ENCODE measurements around the gene GUCA2B. TPM values are rescaled to one million over a fixed set of nuclear protein-coding genes. Genes with fewer than 3 reads are reported as not detected.

Gene GUCA2B
- polyA plus RNA-seq, 3 donors: not detected

GRCh38 chr1:42179900-42180329 is 26.7 kb downstream of the GUCA2B start:
- H3K36me3 Mint-ChIP-seq: peaks cover 52 to 53% of the 10 kb centered on the region in 2 donors
- no peak overlapping the region for H3K9ac ChIP-seq (ENCODE audit: insufficient read depth, low read length, poor library complexity, severe bottlenecking)
- no peaks in the 10 kb centered on the region for H3K4me1 ChIP-seq (ENCODE audit: control insufficient read depth in 1 of 2, insufficient read depth in 2 of 2, low read length in 2 of 2)
- H3K27ac Mint-ChIP-seq: no peak overlapping the region
- peaks cover 3% of the 10 kb centered on the region for H3K4me1 Mint-ChIP-seq
- no peaks in the 10 kb centered on the region for H3K9me3 ChIP-seq (replicated peaks in 1 of 2; ENCODE audit: control insufficient read depth in 1 of 2, insufficient read depth in 1 of 2, low read length in 2 of 2)
- TF ChIP-seq CTCF (IDR thresholded peaks at IDR 0.05): no peak
- no peaks in the 10 kb centered on the region for H3K79me2 ChIP-seq (ENCODE audit: insufficient read depth, low read length)
- no peaks in the 10 kb centered on the region for H4K20me1 ChIP-seq (ENCODE audit: insufficient read depth, low read length)
- no peaks in the 10 kb centered on the region for H3K27me3 ChIP-seq (ENCODE audit: control insufficient read depth in 2 of 2, insufficient read depth in 2 of 2, low read length in 2 of 2)
- no peak for DNase-seq
- intact Hi-C loops (cut with micrococcal nuclease): loop anchor here in 1 of 2 donors (10.0 kb wide), 1 partner anchor 605 kb away; no protein-coding TSS in a partner anchor
- no peak overlapping the region for H2AFZ ChIP-seq (ENCODE audit: insufficient read depth, low read depth, low read length, poor library complexity, severe bottlenecking)
- H3K36me3 ChIP-seq (replicated peaks in 1 of 2; ENCODE audit: control insufficient read depth in 1 of 2, insufficient read depth in 2 of 2, low read length in 2 of 2): peaks cover 20 to 77% of the 10 kb centered on the region in 2 donors
- no peak overlapping the region for H3K4me2 ChIP-seq (replicated peaks; ENCODE audit: extremely low read depth, low read length, poor library complexity, severe bottlenecking)
- H3K27me3 Mint-ChIP-seq (ENCODE audit: low read depth in 3 of 3): peaks cover 0 to 2% (median 0%) of the 10 kb centered on the region in 3 donors
- H3K9me3 Mint-ChIP-seq: no peaks in the 10 kb centered on the region
- H3K4me3 Mint-ChIP-seq: no peak overlapping the region
- 75% methylated on average over 2 of the region's 4 CpGs for WGBS (ENCODE audit: insufficient coverage)
- no peak overlapping the region for H3K4me3 ChIP-seq (replicated peaks in 1 of 3; ENCODE audit: low read depth in 2 of 3, low read length in 3 of 3)
- H3K27ac ChIP-seq (ENCODE audit: low read depth in 1 of 2, low read length in 2 of 2): no peak overlapping the region

GRCh38 chr1:42181687-42182086 is 28.5 kb downstream of the GUCA2B start:
- Histone ChIP-seq H2AFZ (ENCODE audit: insufficient read depth, low read depth, low read length, poor library complexity, severe bottlenecking) (no peak overlapping the region), H3K9me3 (replicated peaks in 1 of 2; ENCODE audit: control insufficient read depth in 1 of 2, insufficient read depth in 1 of 2, low read length in 2 of 2) (no peaks in the 10 kb centered on the region), H4K20me1 (ENCODE audit: insufficient read depth, low read length) (no peaks in the 10 kb centered on the region), H3K4me1 (ENCODE audit: control insufficient read depth in 1 of 2, insufficient read depth in 2 of 2, low read length in 2 of 2) (no peaks in the 10 kb centered on the region), H3K27me3 (ENCODE audit: control insufficient read depth in 2 of 2, insufficient read depth in 2 of 2, low read length in 2 of 2) (no peaks in the 10 kb centered on the region), H3K4me2 (replicated peaks; ENCODE audit: extremely low read depth, low read length, poor library complexity, severe bottlenecking) (no peak overlapping the region), H3K9ac (ENCODE audit: insufficient read depth, low read length, poor library complexity, severe bottlenecking) (no peak overlapping the region), H3K4me3 (replicated peaks in 1 of 3; ENCODE audit: low read depth in 2 of 3, low read length in 3 of 3) (no peak overlapping the region), H3K27ac (ENCODE audit: low read depth in 1 of 2, low read length in 2 of 2) (no peak overlapping the region), H3K36me3 (replicated peaks in 1 of 2; ENCODE audit: control insufficient read depth in 1 of 2, insufficient read depth in 2 of 2, low read length in 2 of 2) (peaks cover 34 to 94% of the 10 kb centered on the region in 2 donors), H3K79me2 (ENCODE audit: insufficient read depth, low read length) (no peaks in the 10 kb centered on the region)
- 96% methylated on average over 2 of the region's 4 CpGs for WGBS (ENCODE audit: insufficient coverage)
- H3K4me1 Mint-ChIP-seq: peaks cover 3% of the 10 kb centered on the region
- peak overlapping the region in 1 of 7 donors; percentile 13 for H3K27ac Mint-ChIP-seq
- peaks cover 0 to 2% (median 0%) of the 10 kb centered on the region in 3 donors for H3K27me3 Mint-ChIP-seq (ENCODE audit: low read depth in 3 of 3)
- H3K36me3 Mint-ChIP-seq: peaks cover 62 to 66% of the 10 kb centered on the region in 2 donors
- H3K9me3 Mint-ChIP-seq: no peaks in the 10 kb centered on the region
- no peak for TF ChIP-seq CTCF (IDR thresholded peaks at IDR 0.05)
- intact Hi-C loops (cut with micrococcal nuclease): no loop called here
- no peak overlapping the region for H3K4me3 Mint-ChIP-seq
- no peak for DNase-seq
